Stomach (tissue), 4 donors: ENCODE results near the gene BMP5.

Experiments
- EP300 ChIP-seq: sonication (generic); formaldehyde crosslinking; IDR thresholded peaks from one replicate; pipeline ENCODE4 v1.6.1; 2017; ENCODE audit warnings: antibody characterized with exemption
- POLR2A ChIP-seq, 4 donors: fragments of 450-650 bp; IDR thresholded peaks; one replicate each; pipeline ENCODE4 v1.6.1; 2016; ENCODE audit warnings: antibody characterized with exemption in 4 of 4, control low read depth in 2 of 4, mild to moderate bottlenecking in 1 of 4, moderate library complexity in 1 of 4
- POLR2AphosphoS5 ChIP-seq, 3 donors: sonication (generic); formaldehyde crosslinking; IDR thresholded peaks; one replicate each; pipeline ENCODE4 v1.6.1; 2016; ENCODE audit warnings: antibody characterized with exemption in 3 of 3
- TF ChIP-seq, protein P1 (sequence below), 7 experiments: fragments of 450-650 bp in 4 of 7; fragments of 200-600 bp in 3 of 7; sonication (generic) in 3 of 7; IDR thresholded peaks; one replicate each; pipeline ENCODE4 v1.5.1; 2016 to 2019; ENCODE audit warnings: antibody characterized with exemption in 7 of 7, control low read depth in 2 of 7, mild to moderate bottlenecking in 1 of 7

- TF ChIP-seq, protein P1, sequence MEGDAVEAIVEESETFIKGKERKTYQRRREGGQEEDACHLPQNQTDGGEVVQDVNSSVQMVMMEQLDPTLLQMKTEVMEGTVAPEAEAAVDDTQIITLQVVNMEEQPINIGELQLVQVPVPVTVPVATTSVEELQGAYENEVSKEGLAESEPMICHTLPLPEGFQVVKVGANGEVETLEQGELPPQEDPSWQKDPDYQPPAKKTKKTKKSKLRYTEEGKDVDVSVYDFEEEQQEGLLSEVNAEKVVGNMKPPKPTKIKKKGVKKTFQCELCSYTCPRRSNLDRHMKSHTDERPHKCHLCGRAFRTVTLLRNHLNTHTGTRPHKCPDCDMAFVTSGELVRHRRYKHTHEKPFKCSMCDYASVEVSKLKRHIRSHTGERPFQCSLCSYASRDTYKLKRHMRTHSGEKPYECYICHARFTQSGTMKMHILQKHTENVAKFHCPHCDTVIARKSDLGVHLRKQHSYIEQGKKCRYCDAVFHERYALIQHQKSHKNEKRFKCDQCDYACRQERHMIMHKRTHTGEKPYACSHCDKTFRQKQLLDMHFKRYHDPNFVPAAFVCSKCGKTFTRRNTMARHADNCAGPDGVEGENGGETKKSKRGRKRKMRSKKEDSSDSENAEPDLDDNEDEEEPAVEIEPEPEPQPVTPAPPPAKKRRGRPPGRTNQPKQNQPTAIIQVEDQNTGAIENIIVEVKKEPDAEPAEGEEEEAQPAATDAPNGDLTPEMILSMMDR (IDR thresholded peaks at IDR 0.05), result no peak
- no peak for TF ChIP-seq POLR2AphosphoS5 (IDR thresholded peaks at IDR 0.05)
- TF ChIP-seq POLR2A (IDR thresholded peaks at IDR 0.05), result no peak
- TF ChIP-seq EP300, result no peak
These were observed 90.1 kb downstream of the BMP5 start for GRCh38 chr6:55785273-55785672.
